GM21423 (cell line): ENCODE measurements around the gene FAM13B.
"Not testable (repeated sequence)": the region's sequence is repeated elsewhere in the genome, so short reads cannot be mapped to it uniquely, and the experiment has no call there.

Experiments
- ATAC-seq: cut with Tn5 transposase; IDR thresholded peaks from one replicate; pipeline ENCODE4 v1.9.1; 2021; ENCODE audit warnings: mild to moderate bottlenecking, moderate library complexity; ENCODE audit not compliant: unreplicated experiment

The FAM13B gene

GRCh38 chr5:138035605-138036537 lies 3.0 kb upstream of the FAM13B start:
- no peak for ATAC-seq

GRCh38 chr5:138033907-138034306 lies 1.0 kb upstream of the FAM13B start:
- no peak for ATAC-seq

GRCh38 chr5:138033386-138033808 lies 518 bp upstream of the FAM13B start:
- peak; percentile 9 for ATAC-seq

GRCh38 chr5:138032028-138032571 lies 779 bp downstream of the FAM13B start:
- ATAC-seq, result peak; percentile 37

GRCh38 chr5:138029944-138030343 lies 2.9 kb downstream of the FAM13B start:
- no peak for ATAC-seq

- ATAC-seq, result no peak
Measured at GRCh38 chr5:138029501-138029900, 3.4 kb downstream of the FAM13B start.

- no peak for ATAC-seq
Measured at GRCh38 chr5:138028971-138029365, 3.9 kb downstream of the FAM13B start.

- not testable (repeated sequence) for ATAC-seq
Measured at GRCh38 chr5:138028262-138028970, 4.5 kb downstream of the FAM13B start.

- not testable (repeated sequence) for ATAC-seq
Measured at GRCh38 chr5:138026793-138027192, 6.1 kb downstream of the FAM13B start.

GRCh38 chr5:138025285-138025684 lies 7.6 kb downstream of the FAM13B start:
- ATAC-seq, result no peak

- no peak for ATAC-seq
Measured at GRCh38 chr5:138024117-138024516, 8.8 kb downstream of the FAM13B start.

GRCh38 chr5:138022912-138023311 lies 10.0 kb downstream of the FAM13B start:
- ATAC-seq, result no peak

GRCh38 chr5:138021771-138022170 lies 11.1 kb downstream of the FAM13B start:
- no peak for ATAC-seq

GRCh38 chr5:138018849-138019248 lies 14.0 kb downstream of the FAM13B start:
- ATAC-seq, result no peak

- no peak for ATAC-seq
Measured at GRCh38 chr5:138015916-138016315, 17.0 kb downstream of the FAM13B start.

GRCh38 chr5:138011991-138012390 lies 20.9 kb downstream of the FAM13B start:
- ATAC-seq, result no peak

GRCh38 chr5:138000102-138000723 lies 32.7 kb downstream of the FAM13B start:
- ATAC-seq, result no peak

GRCh38 chr5:137997726-137998213 lies 35.1 kb downstream of the FAM13B start:
- peak; percentile 82 for ATAC-seq

GRCh38 chr5:137995749-137996128 lies 37.1 kb downstream of the FAM13B start:
- ATAC-seq, result no peak

GRCh38 chr5:137995077-137995748 lies 37.7 kb downstream of the FAM13B start:
- no peak for ATAC-seq
